ENCODE measurements around the gene SLC30A9.

The SLC30A9 gene

DNA sequence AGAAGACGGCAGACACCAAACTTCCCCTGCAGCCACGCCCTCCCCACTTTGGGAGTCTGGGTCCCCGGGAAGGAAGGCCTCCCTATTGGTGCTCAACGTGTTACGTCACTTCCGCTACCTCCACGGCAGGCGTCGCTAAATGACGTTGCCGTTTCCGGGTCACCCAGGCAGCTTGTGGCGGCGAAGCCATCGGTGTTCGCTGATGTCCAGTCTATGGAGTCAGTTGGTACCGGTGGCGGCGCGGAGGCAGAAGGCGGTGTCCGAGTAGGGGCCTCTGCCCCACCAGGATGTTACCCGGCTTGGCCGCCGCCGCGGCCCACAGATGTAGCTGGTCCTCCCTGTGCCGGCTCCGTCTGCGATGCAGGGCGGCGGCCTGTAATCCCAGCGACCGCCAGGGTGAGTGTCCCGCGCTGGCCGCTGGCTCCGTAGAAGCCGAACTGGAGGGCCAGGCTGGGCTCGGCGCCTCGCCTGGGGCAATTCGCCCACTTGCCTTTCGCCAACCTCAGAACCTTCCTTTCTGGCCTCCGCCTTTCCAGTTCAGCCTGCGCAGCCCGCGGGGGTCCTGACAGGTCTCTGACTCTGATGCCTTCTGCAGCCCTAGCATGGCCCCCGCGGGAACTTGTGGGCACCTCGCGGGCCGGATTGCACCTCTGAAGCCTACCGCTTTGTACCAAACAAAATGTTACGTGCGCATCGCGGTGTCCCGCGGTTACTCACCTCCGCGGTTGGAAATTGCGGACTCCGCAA, at the start of gene SLC30A9:
TSS of gene SLC30A9 (plus strand) at position 166 of the 747 bp plus-strand sequence. CDS start at position 288, 122 bp downstream.
- DNase-seq (ENCODE audit: low read depth, low spot score), result peak; percentile 85

DNA sequence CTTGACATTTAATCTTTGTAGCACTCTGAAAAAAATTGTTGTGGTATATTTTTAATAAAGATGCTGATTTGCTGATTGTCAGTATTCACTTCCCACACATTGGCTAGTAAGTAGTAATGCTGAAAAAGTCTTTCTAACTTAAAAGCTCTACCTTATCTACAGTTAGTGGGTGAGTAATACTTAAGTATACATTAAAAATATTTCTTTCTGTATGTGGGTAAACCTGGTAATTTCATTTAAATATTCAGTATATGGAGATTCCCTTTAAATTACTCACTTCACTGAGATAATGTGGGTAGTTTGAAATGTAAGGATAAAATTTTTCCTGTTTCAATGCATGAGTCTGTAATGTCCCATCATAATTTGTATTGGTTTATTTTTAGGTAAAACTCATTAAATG, 49.5 kb upstream of the SLC30A9 start:
- no peak for DNase-seq (ENCODE audit: low read depth, low spot score)

DNA sequence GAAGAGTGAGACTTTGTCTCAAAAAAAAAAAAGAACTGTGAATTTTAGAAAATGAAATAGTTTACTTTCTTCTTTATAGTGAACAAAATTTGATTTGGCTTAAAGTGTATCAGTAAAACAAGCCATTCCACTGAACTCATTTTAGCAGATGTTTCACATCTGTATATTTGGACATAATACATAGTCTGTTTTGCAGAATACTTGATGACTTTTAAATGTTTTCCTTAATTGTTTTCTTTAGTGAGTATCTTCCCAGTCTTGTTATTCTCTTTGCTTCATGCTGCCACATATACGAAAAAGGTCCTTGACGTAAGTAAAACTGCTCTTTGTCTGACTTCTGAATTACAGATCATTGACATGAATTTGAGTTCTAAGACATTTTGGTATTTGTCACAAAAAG, 46.8 kb upstream of the SLC30A9 start:
- DNase-seq (ENCODE audit: low read depth, low spot score), result no peak

DNA sequence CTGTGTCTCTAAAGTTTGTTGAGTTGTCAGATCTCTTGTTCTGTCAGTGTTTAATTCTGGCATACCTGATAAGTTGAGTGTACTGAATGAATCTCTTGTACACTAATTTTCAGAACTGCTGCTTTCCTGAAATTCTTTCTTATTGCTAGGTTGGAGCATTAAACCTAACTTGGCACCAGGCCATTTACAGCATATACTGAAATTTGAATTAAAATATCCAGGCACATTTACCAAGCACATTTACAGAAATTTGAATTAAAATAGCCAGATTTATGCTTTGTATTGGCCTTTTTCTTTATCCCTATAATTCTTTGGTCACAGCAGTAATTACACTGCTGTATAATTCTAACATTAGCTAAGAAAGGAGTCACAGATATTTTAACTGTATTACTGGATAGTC, 46.2 kb upstream of the SLC30A9 start:
- no peak for DNase-seq (ENCODE audit: low read depth, low spot score)

DNA sequence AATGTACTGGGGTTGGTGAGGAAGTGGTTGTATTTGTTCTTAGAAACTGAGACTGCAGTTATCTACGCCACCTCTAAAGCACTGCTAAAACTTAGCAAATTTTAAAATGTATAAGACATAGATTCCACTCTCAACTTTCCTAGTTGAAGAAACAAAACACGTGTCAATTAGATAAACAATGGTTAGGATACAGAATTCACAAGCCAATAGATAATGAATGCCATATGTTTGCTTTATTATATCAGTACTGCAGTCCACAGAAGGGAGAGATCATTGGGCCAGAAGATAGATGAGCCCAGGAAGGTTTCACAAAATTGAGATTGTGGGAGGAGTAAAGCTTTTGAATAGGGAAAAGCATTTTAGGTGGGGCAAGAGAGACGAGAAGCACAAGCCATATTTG, 40.8 kb upstream of the SLC30A9 start:
- no peak for DNase-seq (ENCODE audit: low read depth, low spot score)

DNA sequence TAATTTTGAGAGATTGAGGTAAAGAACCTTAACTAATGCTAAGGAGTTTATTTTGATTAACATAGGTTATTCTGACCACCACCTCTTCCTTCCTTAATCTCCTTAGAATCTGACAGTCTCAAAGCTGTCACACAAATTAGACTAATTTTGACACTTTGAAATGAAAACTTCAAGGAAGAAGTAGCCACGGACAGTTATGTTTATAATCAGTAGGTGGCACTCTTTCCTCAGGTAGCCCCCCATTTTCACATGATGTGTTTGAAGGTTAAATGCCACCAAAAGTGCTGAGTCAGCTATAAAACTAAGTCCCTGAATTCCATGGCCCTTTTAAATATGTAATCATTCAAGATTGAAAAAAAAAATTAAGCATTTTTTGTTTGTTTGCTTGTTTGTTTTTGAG, 32.7 kb upstream of the SLC30A9 start:
- DNase-seq (ENCODE audit: low read depth, low spot score), result no peak

DNA sequence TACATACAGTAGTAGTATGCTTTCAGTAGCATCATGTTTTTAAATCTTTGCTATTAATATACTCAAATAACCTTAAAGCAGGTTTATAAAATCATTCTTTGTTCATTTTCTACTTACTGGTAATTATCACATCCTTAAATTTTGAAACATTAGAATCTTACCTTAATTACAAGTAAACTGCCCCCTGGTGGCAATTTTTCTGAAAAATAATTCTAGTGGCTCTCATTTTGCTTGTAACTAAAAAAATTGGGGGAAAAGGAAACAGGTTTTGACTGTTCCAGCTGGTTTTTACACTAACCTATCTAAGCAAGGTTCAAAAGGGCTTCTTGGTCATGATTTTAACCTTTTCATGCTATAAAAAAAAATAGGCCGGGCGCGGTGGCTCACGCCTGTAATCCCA, 27.2 kb upstream of the SLC30A9 start:
- no peak for DNase-seq (ENCODE audit: low read depth, low spot score)

DNA sequence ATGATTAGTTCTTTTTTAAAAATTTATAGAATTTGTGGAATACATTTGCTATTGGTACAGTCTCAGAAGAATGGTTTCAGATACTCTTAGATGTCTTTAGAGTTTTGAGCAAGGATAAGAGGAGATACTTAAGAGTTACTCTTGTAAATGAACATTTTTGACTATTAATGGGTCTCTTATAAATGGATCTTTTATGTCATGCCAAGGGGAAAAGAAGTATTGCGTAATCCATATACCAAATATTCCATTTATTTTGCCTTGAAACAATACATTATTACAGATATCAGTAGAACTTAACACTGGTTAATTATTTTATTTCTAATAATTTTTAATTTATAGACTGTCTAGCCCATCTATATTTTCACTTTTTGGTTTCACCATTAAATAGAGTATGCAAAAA, 25.9 kb upstream of the SLC30A9 start:
- DNase-seq (ENCODE audit: low read depth, low spot score), result no peak

DNA sequence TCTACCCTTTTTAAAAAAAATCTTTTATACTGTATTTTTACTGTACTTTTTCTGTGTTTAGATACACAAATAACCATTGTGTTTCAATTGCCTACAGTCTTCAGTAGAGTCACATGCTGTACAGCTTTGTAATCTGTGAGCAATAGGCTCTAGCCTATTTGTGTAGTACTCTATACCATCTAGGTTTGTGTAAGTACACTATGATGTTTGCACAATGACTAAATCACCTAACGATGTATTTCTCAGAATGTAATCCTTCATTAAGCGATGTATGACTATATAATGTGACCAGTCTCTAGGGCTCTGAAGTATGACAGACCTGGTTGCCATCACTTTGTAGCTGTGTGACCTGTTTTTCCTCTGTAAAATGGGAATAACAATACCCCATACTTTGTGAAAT, 22.9 kb upstream of the SLC30A9 start:
- no peak for DNase-seq (ENCODE audit: low read depth, low spot score)

DNA sequence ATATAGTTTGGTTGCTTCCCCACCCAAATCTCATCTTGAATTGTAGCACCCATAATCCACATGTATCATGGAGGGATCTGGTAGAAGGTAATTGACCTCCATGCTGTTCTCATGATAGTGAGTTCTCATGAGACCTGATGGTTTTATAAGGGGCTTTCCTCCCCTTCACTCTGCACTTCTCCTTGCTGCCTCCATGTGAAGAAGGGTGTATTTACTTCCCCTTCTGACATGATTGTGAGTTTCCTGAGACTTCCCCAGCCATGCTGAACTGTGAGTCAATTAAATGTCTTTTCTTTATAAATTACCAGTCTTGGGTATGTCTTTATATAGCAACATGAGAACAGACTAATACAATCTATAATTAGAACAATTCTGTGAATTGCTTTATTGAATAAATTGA, 20.7 kb upstream of the SLC30A9 start:
- DNase-seq (ENCODE audit: low read depth, low spot score), result no peak

DNA sequence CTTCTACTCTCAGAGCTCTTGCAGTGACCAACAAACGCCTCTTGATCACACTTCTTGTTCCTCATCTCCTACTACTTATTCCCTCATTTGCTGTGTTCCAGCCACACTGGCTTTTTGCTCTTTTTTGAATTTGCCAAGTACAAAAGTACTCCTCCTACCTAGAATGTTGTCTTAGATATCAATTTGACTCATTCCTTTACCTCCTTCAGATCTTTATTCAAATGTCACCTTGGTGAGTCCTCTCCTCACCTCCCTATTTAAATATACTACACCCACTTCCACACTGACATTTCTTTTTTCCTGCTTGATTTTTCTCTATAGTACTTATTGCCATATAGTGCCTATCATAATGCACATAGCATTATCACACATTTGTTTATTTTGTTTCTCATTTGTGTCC, 15.0 kb upstream of the SLC30A9 start:
- DNase-seq (ENCODE audit: low read depth, low spot score), result no peak

DNA sequence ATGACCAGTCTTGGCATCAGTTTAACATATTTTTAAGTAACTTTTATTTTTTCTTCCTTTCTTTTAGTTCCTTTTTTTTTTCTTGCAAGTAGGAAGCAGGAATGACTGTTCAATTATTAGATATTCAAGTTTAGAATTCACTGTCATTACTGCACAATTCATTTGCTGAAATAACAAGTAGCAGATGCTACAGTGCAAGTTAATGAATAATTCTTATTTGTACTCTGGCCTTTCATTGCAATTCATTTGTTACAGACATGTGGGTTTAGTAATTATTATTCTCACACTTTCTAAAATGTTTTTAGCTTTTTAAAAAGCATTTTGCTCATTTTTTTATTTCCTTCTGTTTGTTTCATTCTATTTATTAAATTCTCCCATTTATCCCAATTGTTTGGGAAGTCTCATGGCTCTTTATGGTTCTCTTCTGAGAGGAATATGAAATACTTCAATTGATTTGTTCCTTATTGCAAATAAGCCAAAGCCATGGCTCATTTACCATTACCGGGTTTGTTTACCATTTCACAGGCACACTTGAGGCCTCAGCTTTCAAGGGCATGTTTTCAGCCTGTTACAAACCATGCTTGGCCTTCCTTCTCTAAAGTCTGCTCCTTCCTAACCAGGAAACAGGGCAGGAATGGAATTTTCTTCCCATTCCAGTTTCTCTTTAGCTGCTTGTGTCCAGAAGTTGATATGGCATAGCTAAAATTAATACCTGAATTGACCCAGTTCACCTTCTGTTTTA, 13.4 kb upstream of the SLC30A9 start:
- no peak for DNase-seq (ENCODE audit: low read depth, low spot score)

DNA sequence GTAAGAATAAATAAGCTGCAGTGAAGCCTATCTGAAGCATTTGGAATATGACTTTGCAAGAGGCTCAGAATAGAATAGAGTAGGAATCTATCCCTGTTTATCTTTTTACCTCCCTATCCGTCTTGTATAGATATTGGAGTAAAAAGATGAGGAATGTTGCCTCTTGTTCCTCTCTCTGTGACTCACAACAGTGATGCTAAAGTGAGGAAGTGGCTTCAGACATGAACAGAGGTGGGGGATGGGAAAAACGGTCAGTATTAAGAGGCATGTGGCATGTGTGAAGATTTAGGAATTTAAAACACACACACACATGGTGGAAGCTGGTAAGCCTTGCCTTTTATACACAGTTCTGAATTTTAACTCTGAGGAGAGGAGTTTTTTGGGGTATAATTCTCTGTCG, 12.6 kb upstream of the SLC30A9 start:
- DNase-seq (ENCODE audit: low read depth, low spot score), result no peak

DNA sequence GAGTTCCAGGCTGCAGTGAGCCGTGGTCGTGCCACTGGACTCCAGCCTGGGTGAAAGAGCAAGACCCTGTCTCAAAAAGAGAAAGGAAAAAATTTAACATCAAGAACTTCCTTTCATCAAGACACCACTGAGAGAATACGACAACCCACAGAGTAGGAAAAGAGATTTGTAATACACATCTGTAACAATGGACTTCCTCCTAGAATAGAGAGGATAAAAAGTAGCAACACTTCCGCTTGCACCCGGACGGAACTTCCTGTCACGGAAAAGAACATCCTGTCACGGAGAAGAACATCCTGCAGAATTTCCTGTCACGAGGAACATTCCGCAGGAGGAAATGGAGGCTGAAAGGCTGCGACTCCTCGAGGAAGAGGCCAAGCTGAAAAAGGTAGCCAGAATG, 8.9 kb upstream of the SLC30A9 start, which contains the start of gene DCAF4L1:
TSS of gene DCAF4L1 (plus strand) at position 301 of the 400 bp plus-strand sequence. CDS start at position 338, 37 bp downstream.
- DNase-seq (ENCODE audit: low read depth, low spot score), result no peak

DNA sequence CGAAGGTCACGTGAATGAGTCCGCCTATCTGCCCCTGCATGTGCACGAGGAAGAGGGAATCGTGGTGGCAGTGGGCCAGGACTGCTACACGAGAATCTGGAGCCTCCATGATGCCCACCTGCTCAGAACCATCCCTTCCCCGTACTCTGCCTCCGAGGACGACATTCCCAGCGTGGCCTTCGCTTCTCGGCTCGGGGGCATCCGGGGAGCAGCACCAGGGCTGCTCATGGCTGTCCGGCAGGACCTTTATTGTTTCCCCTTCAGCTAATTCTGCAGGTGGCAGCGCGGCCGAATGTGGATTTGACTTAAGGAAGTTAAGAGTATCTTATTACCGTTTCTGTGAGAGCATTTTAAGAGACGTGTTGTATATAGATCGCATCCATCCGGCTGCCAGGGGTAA, 7.6 kb upstream of the SLC30A9 start:
- DNase-seq (ENCODE audit: low read depth, low spot score), result no peak

DNA sequence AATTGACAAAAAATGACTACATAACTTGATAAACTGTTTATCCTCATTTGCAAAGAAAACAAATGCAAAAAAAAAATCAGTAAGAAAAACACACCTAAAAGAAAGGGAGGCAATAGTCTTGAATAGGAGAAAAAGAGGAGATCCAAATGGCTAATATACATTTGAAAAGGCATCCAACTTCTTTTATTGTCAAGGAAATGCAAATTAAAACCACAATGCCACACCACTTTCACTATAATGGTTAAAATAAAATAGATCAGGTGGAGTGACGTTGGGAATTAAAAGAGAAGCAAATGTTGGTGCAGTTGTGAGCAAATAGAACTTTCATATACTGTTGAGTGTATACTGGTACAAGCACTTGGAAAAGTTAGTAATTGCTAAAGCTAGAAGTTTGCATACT, 5.2 kb upstream of the SLC30A9 start:
- no peak for DNase-seq (ENCODE audit: low read depth, low spot score)

DNA sequence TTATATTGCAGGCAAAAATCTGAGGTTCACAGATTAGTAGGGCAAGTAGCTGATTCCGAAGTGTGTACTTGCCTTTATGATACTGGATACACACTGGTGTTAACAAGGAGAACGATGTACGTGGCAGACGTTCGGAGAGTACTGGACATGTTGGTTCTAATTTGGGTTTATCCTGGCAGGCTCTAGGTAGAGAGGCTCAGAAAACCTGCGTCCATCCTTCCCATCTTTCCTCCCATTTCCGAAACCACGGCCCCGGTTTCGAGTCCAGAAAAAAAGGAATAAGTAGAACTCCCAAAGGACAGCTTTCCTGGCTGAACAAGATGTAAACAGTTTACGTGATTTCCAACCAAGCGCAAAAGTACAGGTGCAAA, 351 bp upstream of the SLC30A9 start:
- no peak for DNase-seq (ENCODE audit: low read depth, low spot score)

DNA sequence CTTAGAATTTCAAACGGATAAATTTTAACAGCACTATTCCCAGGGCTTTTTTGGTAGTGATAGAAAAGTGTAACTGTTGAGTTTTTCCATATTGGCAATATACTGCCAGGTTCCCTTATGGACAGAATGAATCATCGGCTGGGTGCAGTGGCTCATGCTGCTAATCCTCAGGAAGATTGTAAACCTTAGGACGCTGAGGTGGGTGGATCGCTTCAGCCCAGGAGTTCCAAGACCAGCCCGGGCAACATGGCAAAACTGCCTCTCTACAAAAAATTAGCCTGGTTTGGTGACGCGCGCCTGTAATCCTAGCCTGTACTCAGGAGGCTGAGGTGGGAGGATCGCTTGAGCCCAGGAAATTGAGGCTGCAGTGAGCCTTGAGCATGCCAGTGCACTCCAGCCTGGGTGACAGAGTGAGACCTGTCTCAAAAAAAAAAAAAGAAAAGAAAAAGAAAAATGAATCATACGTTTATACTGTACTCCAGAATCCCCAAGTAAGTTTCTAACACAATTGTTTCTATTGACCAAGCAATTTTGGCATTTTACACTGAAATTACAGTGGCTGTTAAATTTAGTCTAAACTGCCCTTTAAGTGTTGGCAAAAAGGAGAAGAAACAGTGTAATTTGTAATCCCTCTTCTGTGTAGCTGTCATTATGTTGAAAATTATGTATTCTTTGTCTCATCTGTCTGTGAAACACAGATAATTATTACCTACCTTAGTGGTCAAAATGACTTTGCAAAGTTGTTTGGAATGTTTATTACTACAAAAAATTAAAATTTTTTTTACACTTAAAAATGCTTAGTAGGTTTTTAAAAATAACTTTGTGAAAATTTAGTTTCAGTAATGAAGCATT, 1.8 kb downstream of the SLC30A9 start:
- DNase-seq (ENCODE audit: low read depth, low spot score), result no peak

DNA sequence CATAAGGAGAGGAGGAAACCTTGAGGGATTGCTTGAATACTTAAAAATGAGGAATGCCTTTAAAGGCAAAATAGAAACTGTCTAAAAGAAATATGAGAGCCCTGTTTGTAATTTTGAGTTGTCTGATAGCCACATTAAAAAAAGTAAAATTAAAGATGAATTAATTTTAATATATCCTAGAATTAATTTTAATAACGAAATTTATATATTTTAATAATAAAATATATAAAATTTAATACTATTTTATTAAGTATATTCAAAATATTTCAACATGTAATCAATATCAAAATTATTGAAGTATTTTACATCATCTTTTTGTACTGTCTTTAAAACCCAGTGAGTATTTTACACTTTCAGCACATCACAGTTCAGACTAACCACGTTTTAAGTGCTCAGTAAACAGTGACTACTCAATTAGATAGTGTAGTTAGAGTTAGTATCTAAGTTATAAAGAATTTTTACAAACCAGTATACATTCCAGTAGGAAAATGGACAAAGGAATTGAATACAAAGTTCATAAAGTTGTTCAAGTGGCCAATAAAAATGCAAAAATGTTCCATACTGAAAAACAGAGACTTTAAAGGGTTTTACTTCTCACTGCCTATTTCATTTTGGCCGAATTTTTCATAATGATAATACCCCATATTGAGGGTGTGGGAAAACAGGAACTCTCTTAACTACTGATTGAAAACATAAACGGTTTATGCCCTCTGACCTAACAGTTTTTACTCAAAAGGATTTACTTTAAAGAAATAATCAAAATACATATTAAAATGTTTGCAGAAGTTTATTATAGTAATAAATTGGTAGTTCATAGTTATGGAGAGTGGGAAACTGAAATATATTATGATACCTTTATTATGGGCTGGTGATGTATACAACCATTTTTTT, 2.9 kb downstream of the SLC30A9 start:
- no peak for DNase-seq (ENCODE audit: low read depth, low spot score)

DNA sequence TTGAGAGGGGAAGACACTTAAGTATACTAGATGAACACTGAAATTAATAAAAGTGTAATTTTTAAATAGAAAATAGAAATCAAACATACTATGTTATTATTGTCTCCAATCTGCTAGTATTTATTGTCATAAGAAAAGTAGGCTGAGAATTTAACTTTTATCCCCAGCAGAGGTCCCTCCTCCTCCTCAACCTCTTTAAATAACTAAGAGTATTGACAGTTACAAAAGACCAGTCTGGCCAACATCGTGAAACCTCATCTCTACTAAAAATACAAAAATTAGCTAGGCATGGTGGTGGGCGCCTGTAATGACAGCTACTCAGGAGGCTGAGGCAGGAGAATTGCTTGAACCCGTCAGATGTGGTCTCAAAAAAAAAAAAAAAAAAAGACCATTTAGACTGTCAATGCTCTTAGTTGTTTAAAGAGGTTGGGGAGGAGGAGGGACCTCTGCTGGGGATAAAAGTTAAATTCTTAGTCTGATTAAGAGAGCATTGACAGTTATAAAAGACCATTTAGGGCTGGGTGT, 4.2 kb downstream of the SLC30A9 start:
- DNase-seq (ENCODE audit: low read depth, low spot score), result no peak

DNA sequence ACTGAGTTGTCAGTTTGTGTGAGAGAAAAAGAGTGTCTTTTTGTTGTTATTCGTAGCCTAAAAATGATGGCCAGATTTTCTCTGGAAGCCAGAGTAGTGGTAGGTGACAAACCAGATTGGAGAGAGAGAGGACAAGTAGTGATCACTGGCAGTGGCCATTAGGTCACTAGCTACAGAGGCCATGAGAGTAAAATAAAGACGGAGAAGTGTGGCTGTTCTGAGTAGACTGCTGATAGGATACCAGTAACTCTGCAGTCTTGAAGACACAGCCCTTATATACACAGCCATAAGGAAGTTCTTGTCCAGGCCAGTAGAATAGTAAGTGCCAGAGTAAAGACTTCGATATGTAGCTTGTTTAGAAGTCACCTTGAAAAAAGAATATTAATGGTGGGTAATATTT, 7.7 kb downstream of the SLC30A9 start:
- no peak for DNase-seq (ENCODE audit: low read depth, low spot score)
